K562 (cell line): ENCODE results near the gene TPGS1. TPM values are rescaled to one million over a fixed set of nuclear protein-coding genes. Genes with fewer than 3 reads are reported as not detected.

Source experiments
- CHD2 ChIP-seq: IDR thresholded peaks from 2 replicates; pipeline ENCODE4 v1.6.1; 2011; ENCODE audit warnings: low read depth, low read length
- EP300 ChIP-seq: IDR thresholded peaks from 2 replicates; pipeline ENCODE4 v1.6.1; 2012; ENCODE audit warnings: low read length, improper control_type of control experiment
- ESRRB ChIP-seq: fragments of 250-450 bp; sonication (Bioruptor Pico); IDR thresholded peaks from 2 replicates; pipeline ENCODE4 v1.5.0; 2020; ENCODE audit warnings: mild to moderate bottlenecking, moderate library complexity, borderline replicate concordance
- FIP1L1 ChIP-seq: fragments of 200-400 bp; formaldehyde crosslinking; IDR thresholded peaks from 2 replicates; pipeline ENCODE4 v1.6.1; 2018; ENCODE audit warnings: mild to moderate bottlenecking, low read depth, low read length; ENCODE audit not compliant: poor library complexity, severe bottlenecking
- GTF2E2 ChIP-seq: fragments of 200-800 bp; sonication (Bioruptor generic); IDR thresholded peaks from 2 replicates; pipeline ENCODE4 v1.6.1; 2016; ENCODE audit warnings: missing genetic modification characterization, missing compliant biosample characterization
- HDAC1 ChIP-seq, 2 experiments: fragments of 450-650 bp; IDR thresholded peaks; 2 replicates each; pipeline ENCODE4 v1.6.1; 2016 to 2017; ENCODE audit warnings: inconsistent platforms in 1 of 2, mild to moderate bottlenecking in 1 of 2, moderate library complexity in 1 of 2
- MED1 ChIP-seq: sonication (generic); formaldehyde crosslinking; IDR thresholded peaks from 2 replicates; pipeline ENCODE4 v1.8.1; 2023; ENCODE audit warnings: missing genetic modification reagents, borderline replicate concordance
- MLX ChIP-seq, 2 experiments: fragments of 450-650 bp in 1 of 2; sonication (generic) in 1 of 2; formaldehyde crosslinking; conservative IDR thresholded peaks; 2 replicates each; pipeline versions ENCODE4 v1.4.0 to v1.8.1; 2020 to 2022; ENCODE audit warnings: mild to moderate bottlenecking in 1 of 2, missing genetic modification reagents in 1 of 2
- PATZ1 ChIP-seq: fragments of 250-450 bp; sonication (Bioruptor Pico); IDR thresholded peaks from 2 replicates; pipeline ENCODE4 v1.5.0; 2020; ENCODE audit warnings: mild to moderate bottlenecking, borderline replicate concordance
- PKNOX1 ChIP-seq: fragments of 450-650 bp; IDR thresholded peaks from 2 replicates; pipeline ENCODE4 v1.6.1; 2016
- RNF2 ChIP-seq: sonication (generic); IDR thresholded peaks from 2 replicates; pipeline ENCODE4 v1.6.1; 2016
- SETDB1 ChIP-seq: IDR thresholded peaks from one replicate; pipeline ENCODE4 v1.6.1; 2012; ENCODE audit warnings: low read length, control low read depth, inconsistent platforms
- SIX5 ChIP-seq, 2 experiments: IDR thresholded peaks; 2 replicates each; pipeline ENCODE4 v1.6.1; 2011; ENCODE audit warnings: low read length in 2 of 2, borderline replicate concordance in 1 of 2, low read depth in 1 of 2, mild to moderate bottlenecking in 1 of 2, moderate library complexity in 1 of 2; ENCODE audit not compliant: insufficient read depth in 1 of 2
- SPI1 ChIP-seq: IDR thresholded peaks from 2 replicates; pipeline ENCODE4 v1.6.1; 2011; ENCODE audit warnings: low read depth, low read length, control low read depth, borderline replicate concordance
- YY1 ChIP-seq, 3 experiments: IDR thresholded peaks; 2 replicates each; pipeline ENCODE4 v1.6.1; 2011; ENCODE audit warnings: low read length in 2 of 3, mild to moderate bottlenecking in 2 of 3, moderate library complexity in 2 of 3, borderline replicate concordance in 1 of 3, control low read depth in 1 of 3, low read depth in 1 of 3; ENCODE audit not compliant: insufficient read depth in 3 of 3, insufficient replicate concordance in 2 of 3, control insufficient read depth in 1 of 3, insufficient read length in 1 of 3; ENCODE audit errors: extremely low read depth in 1 of 3
- ZFX ChIP-seq: sonication (generic); formaldehyde crosslinking; IDR thresholded peaks from 2 replicates; pipeline ENCODE4 v1.8.0; 2022; ENCODE audit warnings: mild to moderate bottlenecking, missing genetic modification reagents, moderate library complexity
- ZKSCAN1 ChIP-seq: fragments of 150-350 bp; IDR thresholded peaks from 2 replicates; pipeline ENCODE4 v1.6.1; 2016; ENCODE audit warnings: low read depth, low read length
- ZNF134 ChIP-seq: fragments of 250-450 bp; sonication (Bioruptor Pico); conservative IDR thresholded peaks from 2 replicates; pipeline ENCODE4 v1.4.0; 2020
- ZNF239 ChIP-seq: fragments of 250-450 bp; sonication (Bioruptor Pico); IDR thresholded peaks from 2 replicates; pipeline ENCODE4 v1.4.0; 2020; ENCODE audit warnings: mild to moderate bottlenecking
- ZNF253 ChIP-seq: fragments of 250-450 bp; sonication (Bioruptor Pico); conservative IDR thresholded peaks from 2 replicates; pipeline ENCODE4 v1.6.1; 2021; ENCODE audit warnings: mild to moderate bottlenecking
- ZNF77 ChIP-seq: fragments of 250-450 bp; sonication (Bioruptor Pico); IDR thresholded peaks from 2 replicates; pipeline ENCODE4 v1.5.0; 2020
- polyA plus RNA-seq, 8 experiments: library from polyadenylated mRNA; depleted of rRNA in 4 of 8; stranded (reverse) in 5 of 8; unstranded in 3 of 8; fragments of >200 nt; fragmentation: Nextera tagmentation in 2 of 8; fragmentation: Illumina TruSeq in 1 of 8; extraction: Ambion mirVana in 2 of 8; extraction: Trizol in 1 of 8; gene quantifications; 2 replicates each; pipeline versions ENCODE4 v1.2.1 to v1.2.3, GENCODE V29; 2011 to 2014; ENCODE audit warnings: inconsistent platforms in 1 of 8, missing spikeins in 1 of 8
- total RNA-seq, 7 experiments: library from RNA; depleted of rRNA in 6 of 7; stranded (reverse); fragments of >200 nt in 6 of 7; fragmentation: Illumina TruSeq in 2 of 7; extraction: Trizol in 2 of 7; gene quantifications; 2 replicates each; pipeline versions ENCODE4 v1.2.1 to v1.2.3, GENCODE V29; 2011 to 2021; ENCODE audit warnings: low replicate concordance in 1 of 7

TPGS1 gene
- total and polyA plus RNA-seq, 9 of the 15 experiments (the other 6 are each of a cell fraction or from before 2014, with no cell fraction given), result 0.30 to 31.6 (median 1.2) TPM; not detected in 2

GRCh38 chr19:507286-508203 is at the start of gene TPGS1 (continued):
- TF ChIP-seq GTF2E2 (tag), result peak; percentile 66; the same call in 1 of the 2 replicates
- no peak for TF ChIP-seq ZNF77 (CRISPR knock-in tag)
- TF ChIP-seq CHD2, result peak; percentile 30; the same call in 1 of the 2 replicates
- peak; percentile 33 for TF ChIP-seq FIP1L1
- no peak for TF ChIP-seq RNF2
- peak; percentile 97 for TF ChIP-seq ZFX
- peak; percentile 93 to 97 for TF ChIP-seq SIX5 (IDR thresholded peaks at IDR 0.05; ENCODE audit: borderline replicate concordance in 1 of 2, insufficient read depth in 1 of 2, low read depth in 1 of 2, low read length in 2 of 2)
- no peak for TF ChIP-seq SETDB1
- TF ChIP-seq SPI1, result no peak
- TF ChIP-seq YY1 (IDR thresholded peaks at IDR 0.05; ENCODE audit: borderline replicate concordance in 1 of 3, control insufficient read depth in 1 of 3, extremely low read depth in 1 of 3, insufficient read depth in 3 of 3, insufficient read length in 1 of 3, insufficient replicate concordance in 2 of 3, low read depth in 1 of 3, low read length in 2 of 3), result peak; percentile 100
- no peak for TF ChIP-seq PKNOX1
- TF ChIP-seq ZNF239 (CRISPR knock-in tag), result peak; percentile 74
- TF ChIP-seq PATZ1 (CRISPR knock-in tag), result no peak
- 0 out of 2 replicates have a peak, but pooled peaks have one; percentile 3 for TF ChIP-seq EP300
- no peak for TF ChIP-seq ESRRB (CRISPR knock-in tag)
- 0 out of 4 replicates have a peak, but pooled peaks of 1 of the 2 experiments have one; percentile 33 for TF ChIP-seq MLX (CRISPR knock-in tag; conservative IDR thresholded peaks at IDR 0.05)
- no peak for TF ChIP-seq ZNF253
- peak in 1 of 2 experiments; percentile 80; a peak in 2 of 4 replicates for TF ChIP-seq HDAC1 (IDR thresholded peaks at IDR 0.05)
- no peak for TF ChIP-seq MED1 (CRISPR knock-in tag)
- TF ChIP-seq ZNF134, result 0 out of 2 replicates have a peak, but pooled peaks have one; percentile 48
- TF ChIP-seq ZKSCAN1, result 0 out of 2 replicates have a peak, but pooled peaks have one; percentile 14
